ENCODE results near the gene PLAAT4. TPM values are rescaled to one million over a fixed set of nuclear protein-coding genes. Genes with fewer than 3 reads are reported as not detected.

PLAAT4 gene
- total and polyA plus RNA-seq, 8 donors: 4.0 to 262 (median 88.0) TPM

DNA sequence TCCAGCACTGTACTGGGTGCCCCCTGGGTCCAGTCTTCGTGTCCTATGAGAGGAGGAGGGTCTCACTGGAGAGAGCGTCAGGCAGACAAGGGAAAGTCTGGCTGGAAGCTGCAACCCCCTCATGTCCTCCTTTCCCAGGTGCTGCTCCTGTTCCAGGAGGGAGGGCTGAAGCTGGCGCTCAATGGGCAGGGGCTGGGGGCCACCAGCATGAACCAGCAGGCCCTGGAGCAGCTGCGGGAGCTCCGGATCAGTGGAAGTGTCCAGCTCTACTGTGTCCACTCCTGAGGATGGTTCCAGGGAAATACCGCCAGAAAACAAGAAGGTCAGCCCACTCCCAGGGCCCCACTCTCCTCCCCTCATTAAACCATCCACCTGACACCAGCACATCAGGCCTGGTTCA, 20.5 kb upstream of the PLAAT4 start:
- Histone ChIP-seq H3K27ac (no peak overlapping the region), H3K27me3 (no peaks in the 10 kb centered on the region), H3K9me3 (no peaks in the 10 kb centered on the region), H3K4me3 (no peak overlapping the region), H3K36me3 (no peaks in the 10 kb centered on the region), H3K4me1 (peaks cover 0 to under 1% (median under 1%) of the 10 kb centered on the region in 4 donors)
- TF ChIP-seq EP300 (IDR thresholded peaks at IDR 0.05) (no peak), POLR2AphosphoS5 (IDR thresholded peaks at IDR 0.05) (no peak), POLR2A (IDR thresholded peaks at IDR 0.05) (no peak)
- TF ChIP-seq, protein P1, sequence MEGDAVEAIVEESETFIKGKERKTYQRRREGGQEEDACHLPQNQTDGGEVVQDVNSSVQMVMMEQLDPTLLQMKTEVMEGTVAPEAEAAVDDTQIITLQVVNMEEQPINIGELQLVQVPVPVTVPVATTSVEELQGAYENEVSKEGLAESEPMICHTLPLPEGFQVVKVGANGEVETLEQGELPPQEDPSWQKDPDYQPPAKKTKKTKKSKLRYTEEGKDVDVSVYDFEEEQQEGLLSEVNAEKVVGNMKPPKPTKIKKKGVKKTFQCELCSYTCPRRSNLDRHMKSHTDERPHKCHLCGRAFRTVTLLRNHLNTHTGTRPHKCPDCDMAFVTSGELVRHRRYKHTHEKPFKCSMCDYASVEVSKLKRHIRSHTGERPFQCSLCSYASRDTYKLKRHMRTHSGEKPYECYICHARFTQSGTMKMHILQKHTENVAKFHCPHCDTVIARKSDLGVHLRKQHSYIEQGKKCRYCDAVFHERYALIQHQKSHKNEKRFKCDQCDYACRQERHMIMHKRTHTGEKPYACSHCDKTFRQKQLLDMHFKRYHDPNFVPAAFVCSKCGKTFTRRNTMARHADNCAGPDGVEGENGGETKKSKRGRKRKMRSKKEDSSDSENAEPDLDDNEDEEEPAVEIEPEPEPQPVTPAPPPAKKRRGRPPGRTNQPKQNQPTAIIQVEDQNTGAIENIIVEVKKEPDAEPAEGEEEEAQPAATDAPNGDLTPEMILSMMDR (IDR thresholded peaks at IDR 0.05): no peak
- no peak for DNase-seq
- intact Hi-C loops (cut with DNase I; ENCODE audit: low total_unique reads): no loop called here
- 95 to 98% (median 97%) methylated on average over 5 to 6 of the region's 6 CpGs for WGBS, 5 donors

DNA sequence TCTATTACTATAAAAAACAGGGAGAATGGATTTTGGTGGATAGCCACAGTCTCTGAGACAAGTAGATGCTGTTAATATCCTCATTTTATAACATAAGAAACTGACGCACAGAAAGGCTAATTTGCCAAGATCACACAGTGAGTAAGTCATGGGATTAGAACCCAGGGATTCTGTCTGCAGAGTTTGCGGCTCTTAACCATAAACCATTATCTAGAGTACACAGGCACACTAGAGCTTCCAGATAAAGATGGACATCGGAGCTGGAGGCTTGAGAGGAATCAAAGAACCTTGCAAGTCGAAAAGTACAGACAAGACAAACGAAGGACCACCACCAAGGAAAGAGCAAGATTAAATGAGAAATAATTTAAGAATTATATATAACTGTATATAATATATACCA, 19.5 kb upstream of the PLAAT4 start:
- WGBS, 5 donors: 83 to 90% (median 89%) methylated on average over 5 of the region's 5 CpGs
- Histone ChIP-seq H3K27ac (no peak overlapping the region), H3K9me3 (no peaks in the 10 kb centered on the region), H3K36me3 (no peaks in the 10 kb centered on the region), H3K4me3 (no peak overlapping the region), H3K4me1 (no peaks in the 10 kb centered on the region), H3K27me3 (no peaks in the 10 kb centered on the region)
- TF ChIP-seq POLR2A (IDR thresholded peaks at IDR 0.05) (no peak), POLR2AphosphoS5 (IDR thresholded peaks at IDR 0.05) (no peak), EP300 (IDR thresholded peaks at IDR 0.05) (no peak)
- TF ChIP-seq, protein P1 (IDR thresholded peaks at IDR 0.05): no peak
- DNase-seq: no peak
- intact Hi-C loops (cut with DNase I; ENCODE audit: low total_unique reads): no loop called here

DNA sequence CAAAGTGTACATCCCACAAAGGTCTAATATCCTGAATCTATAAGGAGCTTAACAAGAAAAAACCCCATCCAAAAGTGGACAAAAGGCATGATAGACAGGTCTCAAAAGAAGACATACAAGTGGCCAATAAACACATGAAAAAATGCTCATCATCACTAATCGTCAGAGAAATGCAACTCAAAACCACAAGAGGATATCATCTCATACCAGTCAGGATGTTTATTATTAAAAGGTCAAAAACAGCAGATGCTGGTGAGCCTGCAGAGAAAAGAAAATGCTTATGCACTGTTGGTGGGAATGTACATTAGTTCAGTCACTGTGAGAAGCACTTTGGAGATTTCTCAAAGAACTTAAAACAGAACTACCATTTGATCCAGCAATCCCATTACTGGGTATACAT, 18.1 kb upstream of the PLAAT4 start:
- 37 to 61% (median 45%) methylated on average over 1 of the region's 1 CpG for WGBS, 5 donors
- DNase-seq: no peak
- Histone ChIP-seq H3K4me1 (no peaks in the 10 kb centered on the region), H3K36me3 (no peaks in the 10 kb centered on the region), H3K9me3 (peaks cover 0 to 7% (median 2%) of the 10 kb centered on the region in 4 donors), H3K27me3 (no peaks in the 10 kb centered on the region), H3K27ac (no peak overlapping the region), H3K4me3 (no peak overlapping the region)
- TF ChIP-seq, protein P1 (IDR thresholded peaks at IDR 0.05): no peak
- TF ChIP-seq EP300 (IDR thresholded peaks at IDR 0.05): no peak
- no peak for TF ChIP-seq POLR2A (IDR thresholded peaks at IDR 0.05)
- no peak for TF ChIP-seq POLR2AphosphoS5 (IDR thresholded peaks at IDR 0.05)
- intact Hi-C loops (cut with DNase I; ENCODE audit: low total_unique reads): no loop called here

DNA sequence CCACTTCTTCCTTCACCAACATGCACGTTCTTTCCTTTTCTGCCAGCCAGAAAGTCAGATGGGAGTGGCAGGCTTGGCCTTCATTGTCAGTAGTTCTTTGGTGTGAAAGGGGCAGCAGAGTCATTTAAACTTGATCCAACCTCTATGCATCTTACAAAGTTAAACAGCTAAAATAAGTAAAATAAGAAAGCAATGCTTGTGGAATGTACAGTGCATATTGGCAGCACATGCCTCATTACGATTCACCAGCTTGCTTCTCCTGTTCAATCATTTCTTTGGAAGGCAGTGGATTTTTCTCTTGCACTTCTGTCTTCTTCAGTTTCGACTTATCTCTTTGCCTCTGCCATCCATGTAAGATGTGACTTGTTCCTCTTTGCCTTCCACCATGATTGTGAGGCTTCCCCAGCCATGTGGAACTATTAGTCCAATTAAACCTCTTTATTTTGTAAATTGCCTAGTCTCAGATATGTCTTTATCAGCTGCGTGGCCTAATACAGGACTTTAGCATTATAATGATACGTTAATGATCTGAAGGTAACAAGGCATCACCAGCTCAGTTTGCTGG, 15.9 kb upstream of the PLAAT4 start:
- WGBS, 5 donors: 75 to 87% (median 84%) methylated on average over 5 of the region's 5 CpGs
- intact Hi-C loops (cut with DNase I; ENCODE audit: low total_unique reads): no loop called here
- Histone ChIP-seq H3K9me3 (peaks cover 0 to 7% (median 2%) of the 10 kb centered on the region in 4 donors), H3K4me1 (no peaks in the 10 kb centered on the region), H3K36me3 (no peaks in the 10 kb centered on the region), H3K27ac (no peak overlapping the region), H3K27me3 (no peaks in the 10 kb centered on the region), H3K4me3 (no peak overlapping the region)
- no peak for DNase-seq
- TF ChIP-seq POLR2AphosphoS5 (IDR thresholded peaks at IDR 0.05) (no peak), POLR2A (IDR thresholded peaks at IDR 0.05) (no peak), EP300 (IDR thresholded peaks at IDR 0.05) (no peak)
- TF ChIP-seq, protein P1 (IDR thresholded peaks at IDR 0.05): no peak

Measured in stomach (tissue), 9 donors.